NCI-H82 (cell line): ENCODE results near the gene SLIT3.
"Not testable (repeated sequence)": the region's sequence is repeated elsewhere in the genome, so short reads cannot be mapped to it uniquely, and the experiment has no call there.

Experiments
- DNase-seq: peaks from one replicate; lab custom pipeline; 2025; lab: John Stamatoyannopoulos, UW

The SLIT3 gene

DNA sequence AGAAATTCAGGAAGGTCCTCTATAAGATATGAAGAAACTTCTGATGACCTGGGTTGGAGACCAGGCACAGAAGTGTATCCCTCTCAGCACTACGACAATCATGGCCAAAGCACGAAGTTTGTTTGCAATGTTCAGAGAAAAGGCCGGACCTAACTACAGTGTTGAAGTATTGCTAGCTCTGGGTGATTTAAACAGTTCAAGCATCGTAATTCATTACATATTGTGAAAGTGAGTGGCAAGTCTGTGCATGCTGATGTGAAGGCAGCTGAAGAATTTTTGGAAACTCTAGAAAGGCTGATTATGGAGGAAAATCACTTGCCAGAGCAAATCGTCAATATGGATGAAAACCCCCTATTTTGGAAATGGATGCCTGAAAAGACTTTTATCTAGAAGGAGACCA is 654.6 kb downstream of the SLIT3 start:
- no peak for DNase-seq

DNA sequence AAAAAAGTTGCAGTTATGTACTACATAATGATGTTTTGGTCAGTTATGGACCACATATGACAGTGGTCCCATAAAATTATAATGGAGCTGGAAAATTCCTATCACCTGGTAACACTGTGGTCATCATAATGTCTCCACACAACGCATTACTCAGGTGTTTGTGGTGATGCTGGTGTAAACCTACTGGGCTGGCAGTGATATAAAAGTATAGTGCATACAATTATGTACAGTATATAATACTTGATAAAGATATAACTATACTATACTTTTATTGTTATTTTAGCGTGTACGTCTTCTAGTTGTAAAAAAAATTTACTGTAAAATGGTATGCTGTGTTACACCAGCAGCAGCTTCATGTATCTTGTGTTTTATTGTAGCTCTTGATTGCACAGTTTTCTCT is 655.7 kb downstream of the SLIT3 start:
- DNase-seq: no peak

DNA sequence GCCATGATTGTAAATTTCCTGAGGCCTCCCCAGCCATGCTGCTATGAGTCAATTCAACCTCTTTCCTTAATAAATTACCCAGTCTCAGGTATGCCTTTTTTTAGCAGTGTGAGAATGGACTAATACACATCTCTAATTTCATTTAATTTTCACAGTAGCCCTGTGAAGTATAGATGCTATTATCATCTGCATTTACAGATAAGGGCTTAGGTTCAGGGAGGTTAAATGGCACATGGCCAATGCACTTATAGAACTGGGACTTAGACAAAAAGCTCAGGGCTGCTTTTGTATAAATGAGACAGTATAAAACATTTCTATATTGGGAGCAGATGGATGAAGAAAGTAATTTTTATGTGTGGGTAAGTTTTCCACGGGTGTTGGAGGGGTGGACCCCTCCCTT is 658.9 kb downstream of the SLIT3 start:
- DNase-seq: peak; percentile 46

DNA sequence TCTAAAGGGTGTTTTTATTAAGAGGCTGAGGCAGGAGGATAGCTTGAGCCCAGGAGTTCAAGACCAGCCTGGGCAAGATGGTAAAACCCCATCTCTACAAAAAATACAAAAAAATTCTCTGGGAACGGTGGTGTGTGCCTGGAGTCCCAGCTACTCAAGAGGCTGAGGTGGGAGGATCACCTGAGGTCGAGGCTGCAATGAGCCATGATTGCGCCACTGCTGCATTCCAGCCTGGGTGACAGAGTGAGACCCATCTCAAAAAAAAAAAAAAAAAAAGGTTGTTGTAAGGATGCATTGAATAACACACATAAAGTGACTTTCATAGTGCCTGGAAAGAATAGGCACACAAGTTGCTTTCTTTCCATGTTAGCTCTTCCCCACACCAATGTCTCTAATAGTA is 662.1 kb downstream of the SLIT3 start:
- not testable (repeated sequence) for DNase-seq

DNA sequence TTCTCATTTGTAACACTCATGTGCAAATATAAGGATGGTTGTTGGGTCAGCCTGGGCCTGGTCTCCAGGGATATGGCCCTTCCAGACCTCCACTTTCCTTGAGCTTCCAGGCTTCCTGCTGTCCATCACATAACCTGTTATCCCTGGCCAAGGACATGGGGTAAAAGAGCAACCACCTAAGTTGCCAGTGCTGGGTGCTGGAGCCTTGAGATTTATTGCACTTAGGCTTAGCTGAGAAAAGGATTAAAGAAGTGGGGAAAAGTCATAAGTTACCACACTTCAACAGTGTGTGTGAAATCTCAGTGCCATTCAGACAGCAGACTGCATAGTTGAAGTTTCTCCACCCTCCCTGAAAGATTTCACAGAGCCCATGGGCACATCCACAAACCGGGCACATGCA is 663.1 kb downstream of the SLIT3 start:
- peak; percentile 14 for DNase-seq

DNA sequence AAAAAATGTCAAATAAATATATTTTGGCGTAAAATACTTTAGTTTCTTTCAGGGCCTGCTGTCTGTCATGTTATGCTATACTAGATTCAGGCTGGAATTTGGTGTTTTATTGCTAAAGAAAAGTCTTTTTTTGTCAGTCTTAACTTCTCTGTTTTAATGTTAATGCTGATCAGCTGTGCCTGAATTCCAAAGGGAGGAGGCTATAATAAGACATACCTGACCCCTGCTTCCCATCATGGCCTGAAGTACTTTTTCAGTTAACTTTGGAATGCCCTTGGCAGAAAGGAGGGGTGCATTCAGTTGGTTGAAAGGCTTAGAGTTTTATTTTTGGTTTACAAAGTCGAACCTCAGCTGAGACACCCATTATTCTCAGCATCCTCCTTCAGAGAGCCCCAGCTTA is 663.7 kb downstream of the SLIT3 start:
- no peak for DNase-seq

DNA sequence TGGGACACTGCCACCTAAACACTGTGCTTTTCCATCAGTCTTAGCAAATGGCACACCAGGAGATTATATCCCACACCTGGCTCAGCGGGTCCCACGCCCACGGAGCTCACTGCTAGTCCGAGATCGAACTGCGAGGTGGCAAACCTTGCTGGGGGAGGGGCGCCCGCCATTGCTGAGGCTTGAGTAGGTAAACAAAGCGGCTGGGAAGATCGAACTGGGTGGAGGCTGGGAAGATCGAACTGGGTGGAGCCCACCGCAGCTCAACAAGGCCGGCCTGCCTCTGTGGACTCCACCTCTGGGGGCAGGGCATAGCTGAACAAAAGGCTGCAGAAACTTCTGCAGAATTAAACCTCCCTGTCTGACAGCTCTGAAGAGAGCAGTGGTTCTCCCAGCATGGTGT is 670.0 kb downstream of the SLIT3 start:
- not testable (repeated sequence) for DNase-seq

DNA sequence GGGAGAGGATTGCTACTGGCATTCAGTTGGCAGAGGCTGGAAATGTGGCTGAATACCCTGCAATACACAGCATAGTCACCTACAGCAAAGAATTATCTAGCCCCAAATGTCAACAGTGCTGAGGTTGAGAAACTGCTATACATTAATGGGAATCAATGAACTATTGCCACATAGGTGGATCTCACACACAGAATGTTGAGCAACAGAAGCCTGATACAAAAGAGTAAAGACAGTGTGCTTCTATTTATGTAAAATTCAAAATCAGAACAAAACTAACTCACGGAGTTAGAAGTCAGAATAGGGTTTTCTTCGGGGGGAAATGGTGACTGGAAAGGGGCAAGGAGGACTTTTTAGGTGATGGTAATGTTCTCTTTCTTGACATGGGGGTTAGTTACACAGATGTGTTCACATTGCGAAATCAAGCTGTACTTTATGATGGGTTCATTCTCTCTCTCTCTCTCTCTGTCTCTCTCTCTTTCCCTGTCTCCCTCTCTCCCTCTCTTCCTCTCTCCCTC is 676.0 kb downstream of the SLIT3 start:
- no peak for DNase-seq

DNA sequence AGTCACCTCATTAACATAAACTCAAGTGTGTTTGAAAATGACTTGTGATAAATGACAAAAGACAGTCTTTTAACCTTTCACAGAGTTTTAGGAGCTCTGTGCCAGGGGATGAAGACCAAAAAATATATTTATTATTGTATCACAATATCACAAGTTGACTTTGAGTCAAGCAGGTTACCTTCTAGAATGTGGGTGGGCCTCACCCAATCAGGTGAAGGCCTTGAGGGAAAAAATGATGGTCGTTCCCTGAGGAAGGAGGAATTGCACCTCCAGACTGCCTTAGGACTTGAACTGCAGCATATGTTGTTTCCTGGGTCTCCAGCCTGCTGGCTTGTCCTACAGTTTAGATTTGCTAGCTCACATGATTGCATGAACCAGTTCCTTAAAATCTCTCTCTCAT is 680.1 kb downstream of the SLIT3 start:
- no peak for DNase-seq

DNA sequence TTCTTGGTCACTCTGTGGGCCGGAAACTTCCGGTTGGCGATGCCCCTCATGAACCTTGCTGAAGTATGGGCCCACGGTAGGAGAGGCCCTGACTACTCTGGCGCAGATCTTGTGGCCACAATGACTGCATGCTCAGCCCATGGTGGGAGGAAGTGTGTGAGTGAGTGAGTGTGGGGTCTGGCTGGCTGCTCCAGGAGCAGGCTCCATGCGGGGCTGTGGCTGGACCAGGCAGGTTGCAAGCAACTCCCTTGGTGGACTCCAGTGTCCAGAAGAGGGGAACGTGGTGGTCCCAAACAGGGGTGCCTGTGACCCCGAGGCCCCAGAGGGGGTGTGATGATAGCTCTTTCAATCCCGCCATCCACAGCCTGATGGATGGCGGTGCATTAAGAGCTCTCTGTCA is 686.3 kb downstream of the SLIT3 start:
- no peak for DNase-seq

DNA sequence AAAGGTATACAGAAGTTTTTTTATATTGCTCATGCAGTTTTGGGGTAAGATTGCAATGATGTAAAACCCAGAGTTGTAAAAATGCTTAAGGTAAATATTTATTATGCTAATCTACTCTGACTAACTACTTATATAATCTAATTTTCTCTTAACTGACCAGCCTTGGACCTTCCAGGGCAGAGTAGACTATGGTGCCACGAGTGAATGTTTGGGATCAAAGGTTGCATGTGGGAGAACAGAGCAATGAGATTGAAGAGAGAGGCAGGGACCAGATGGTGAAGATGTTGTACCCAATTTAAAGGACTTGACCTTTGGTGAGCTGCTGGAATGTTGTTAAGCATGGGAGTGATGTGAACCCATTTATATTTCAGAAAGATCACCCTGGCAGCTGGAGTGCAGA is 686.9 kb downstream of the SLIT3 start:
- DNase-seq: no peak

DNA sequence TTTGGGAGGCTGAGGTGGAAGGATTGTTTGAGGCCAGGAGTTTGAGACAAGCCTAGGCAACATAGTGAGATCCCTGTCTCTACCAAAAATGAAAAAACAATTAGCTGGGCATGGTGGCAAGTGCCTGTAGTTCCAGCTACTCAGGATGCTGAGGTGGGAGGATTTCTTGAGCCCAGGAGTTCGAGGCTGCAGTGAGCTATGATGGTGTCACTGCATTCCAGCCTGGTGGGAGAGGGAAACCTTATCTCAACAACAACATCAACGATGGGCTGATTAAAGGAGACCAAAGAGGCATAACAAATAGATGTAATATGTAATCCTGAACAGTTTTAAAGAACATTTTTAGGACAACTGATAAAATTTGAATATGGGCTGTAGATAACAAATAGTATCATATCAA is 687.5 kb downstream of the SLIT3 start:
- DNase-seq: no peak

DNA sequence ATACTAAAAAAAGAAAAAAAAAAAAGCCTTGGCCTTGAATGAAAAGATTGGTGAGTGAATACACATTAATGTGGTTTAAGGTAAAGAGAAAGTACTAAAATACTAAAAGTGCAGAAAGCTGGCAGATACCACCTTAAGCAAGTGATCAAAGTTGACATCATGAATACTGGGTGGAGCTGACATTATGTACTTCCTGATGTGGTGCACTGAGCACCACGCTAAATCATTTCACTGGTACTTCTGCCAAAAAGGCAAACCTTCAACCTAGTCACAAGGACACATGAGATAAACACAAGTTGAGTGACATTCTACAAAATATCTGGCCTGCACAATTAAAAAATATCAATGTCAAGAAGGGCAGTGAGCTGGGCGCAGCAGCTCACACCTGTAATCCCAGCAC is 687.9 kb downstream of the SLIT3 start:
- DNase-seq: no peak

DNA sequence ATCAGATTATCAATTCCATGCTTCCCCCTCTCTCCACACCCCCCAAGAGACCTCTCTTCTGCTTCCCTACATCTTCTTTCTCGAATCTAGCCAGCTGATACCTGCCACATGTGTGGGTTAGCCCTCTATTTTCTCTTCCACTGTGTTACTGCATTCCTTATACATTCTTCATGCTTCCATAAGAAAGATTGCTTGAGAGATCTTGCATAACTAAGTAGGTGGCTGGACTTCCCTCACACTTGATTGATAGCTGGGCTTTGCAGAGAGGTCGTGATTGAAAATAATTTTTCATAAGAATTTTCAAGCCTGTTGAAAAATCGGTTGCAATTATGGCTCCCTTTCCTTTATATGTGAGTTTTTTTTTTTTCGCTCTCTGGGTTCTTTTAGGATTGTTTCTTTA is 688.8 kb downstream of the SLIT3 start:
- no peak for DNase-seq
